HepG2 (cell line): Measurements from ENCODE around the gene ANO1. TPM values are rescaled to one million over a fixed set of nuclear protein-coding genes. Genes with fewer than 3 reads are reported as not detected.

Experiments used
- ATF4 ChIP-seq, 2 experiments: fragments of 450-650 bp in 1 of 2; sonication (generic) in 1 of 2; formaldehyde crosslinking; IDR thresholded peaks; 2 replicates each; pipeline versions ENCODE4 v1.5.0 to v1.8.0; 2020 to 2022; ENCODE audit warnings: mild to moderate bottlenecking in 1 of 2, missing genetic modification reagents in 1 of 2
- CEBPZ ChIP-seq: IDR thresholded peaks from 2 replicates; pipeline ENCODE4 v1.6.1; 2012; ENCODE audit warnings: low read length, improper control_type of control experiment
- EHMT2 ChIP-seq: fragments of 200-600 bp; sonication (generic); IDR thresholded peaks from 2 replicates; pipeline ENCODE4 v1.7.0; 2017; ENCODE audit warnings: antibody characterized with exemption, low read depth, low read length, borderline replicate concordance
- FOXA3 ChIP-seq: IDR thresholded peaks from 2 replicates; pipeline ENCODE4 v1.6.1; 2016; ENCODE audit warnings: missing genetic modification reagents, missing compliant biosample characterization
- GABPA ChIP-seq, 2 experiments: IDR thresholded peaks; 2 replicates each; pipeline ENCODE4 v1.6.1; 2011 to 2016; ENCODE audit warnings: low read depth in 2 of 2, low read length in 1 of 2, missing biosample characterization in 1 of 2, missing genetic modification characterization in 1 of 2
- MEIS1 ChIP-seq: sonication (generic); formaldehyde crosslinking; IDR thresholded peaks from 2 replicates; pipeline ENCODE4 v1.9.0; 2021; ENCODE audit warnings: mild to moderate bottlenecking, missing genetic modification reagents, moderate library complexity, borderline replicate concordance
- MZF1 ChIP-seq: sonication (generic); formaldehyde crosslinking; IDR thresholded peaks from 2 replicates; pipeline ENCODE4 v1.8.1; 2023; ENCODE audit warnings: mild to moderate bottlenecking, missing genetic modification reagents, borderline replicate concordance
- NR2F1 ChIP-seq, 2 experiments: fragments of 450-650 bp in 1 of 2; formaldehyde crosslinking in 1 of 2; IDR thresholded peaks; 2 replicates each; pipeline versions ENCODE4 v1.5.0 to v1.6.1; 2016 to 2020; ENCODE audit warnings: mild to moderate bottlenecking in 1 of 2, missing compliant biosample characterization in 1 of 2, missing genetic modification reagents in 1 of 2, moderate library complexity in 1 of 2
- PLSCR1 ChIP-seq: sonication (generic); formaldehyde crosslinking; IDR thresholded peaks from 2 replicates; pipeline ENCODE4 v1.5.0; 2020; ENCODE audit warnings: missing genetic modification reagents, mild to moderate bottlenecking, borderline replicate concordance
- SATB2 ChIP-seq: sonication (generic); formaldehyde crosslinking; IDR thresholded peaks from 2 replicates; pipeline ENCODE4 v1.5.0; 2020; ENCODE audit warnings: missing genetic modification reagents
- TERF1 ChIP-seq: sonication (generic); formaldehyde crosslinking; IDR thresholded peaks from 2 replicates; pipeline ENCODE4 v1.8.0; 2022; ENCODE audit warnings: mild to moderate bottlenecking, missing genetic modification reagents, moderate library complexity
- TFE3 ChIP-seq: IDR thresholded peaks from 2 replicates; pipeline ENCODE4 v1.6.1; 2016
- YEATS4 ChIP-seq: sonication (generic); formaldehyde crosslinking; IDR thresholded peaks from 2 replicates; pipeline ENCODE4 v1.4.0; 2020; ENCODE audit warnings: missing genetic modification reagents, borderline replicate concordance
- ZNF260 ChIP-seq: sonication (generic); formaldehyde crosslinking; IDR thresholded peaks from 2 replicates; pipeline ENCODE4 v1.4.0; 2020; ENCODE audit warnings: missing genetic modification reagents, low read depth, mild to moderate bottlenecking, borderline replicate concordance
- ZNF770 ChIP-seq: sonication (generic); formaldehyde crosslinking; IDR thresholded peaks from 2 replicates; pipeline ENCODE4 v1.5.0; 2020; ENCODE audit warnings: mild to moderate bottlenecking, missing genetic modification reagents
- ZNF792 ChIP-seq: IDR thresholded peaks from 2 replicates; pipeline ENCODE4 v1.6.1; 2016
- ZSCAN25 ChIP-seq: sonication (generic); formaldehyde crosslinking; IDR thresholded peaks from 2 replicates; pipeline ENCODE4 v1.8.0; 2022; ENCODE audit warnings: mild to moderate bottlenecking, missing genetic modification reagents
- polyA plus RNA-seq, 8 experiments: library from polyadenylated mRNA; depleted of rRNA in 3 of 8; stranded (reverse) in 7 of 8; unstranded in 1 of 8; fragments of >200 nt; fragmentation: Illumina TruSeq in 4 of 8; extraction: Trizol in 4 of 8; gene quantifications; 2 replicates each; pipeline versions ENCODE4 v1.2.1 to v1.2.3, GENCODE V29; 2011 to 2016; ENCODE audit warnings: low read depth in 4 of 8, missing spikeins in 1 of 8, mixed read lengths in 1 of 8; ENCODE audit not compliant: insufficient read depth in 1 of 8
- total RNA-seq, 5 experiments: library from RNA; depleted of rRNA; stranded (reverse); fragments of >200 nt; fragmentation: Illumina TruSeq; extraction: Trizol; gene quantifications; 2 replicates each; pipeline ENCODE4 v1.2.3, GENCODE V29; 2016; ENCODE audit warnings: low read depth in 1 of 5

ANO1 gene
- total and polyA plus RNA-seq, 2 of the 13 experiments (the other 11 are each of a cell fraction or from before 2014, with no cell fraction given): not detected

- 0 out of 2 replicates have a peak, but pooled peaks have one; percentile 29 for TF ChIP-seq TERF1 (CRISPR knock-in tag)
- TF ChIP-seq MZF1 (CRISPR knock-in tag): no peak
- TF ChIP-seq GABPA (IDR thresholded peaks at IDR 0.05; ENCODE audit: low read depth, low read length): no peak
- TF ChIP-seq GABPA (CRISPR knock-in tag; IDR thresholded peaks at IDR 0.05; ENCODE audit: low read depth): peak; percentile 78
- no peak for TF ChIP-seq ZNF770 (CRISPR knock-in tag)
- TF ChIP-seq CEBPZ: no peak
- TF ChIP-seq YEATS4: peak; percentile 89
- TF ChIP-seq TFE3 (CRISPR knock-in tag): peak; percentile 41; the same call in 1 of the 2 replicates
- TF ChIP-seq ATF4 (CRISPR knock-in tag; IDR thresholded peaks at IDR 0.05): no peak; a peak in 1 of 4 replicates
- peak; percentile 36; the same call in 1 of the 2 replicates for TF ChIP-seq FOXA3 (CRISPR knock-in tag)
- 0 out of 2 replicates have a peak, but pooled peaks have one; percentile 25 for TF ChIP-seq PLSCR1 (CRISPR knock-in tag)
- TF ChIP-seq ZSCAN25 (CRISPR knock-in tag): peak; percentile 49; the same call in 1 of the 2 replicates
- TF ChIP-seq NR2F1 (CRISPR knock-in tag; IDR thresholded peaks at IDR 0.05): no peak
- TF ChIP-seq MEIS1 (CRISPR knock-in tag): no peak
- 0 out of 2 replicates have a peak, but pooled peaks have one; percentile 27 for TF ChIP-seq SATB2 (CRISPR knock-in tag)
- no peak for TF ChIP-seq ZNF260 (CRISPR knock-in tag)
- TF ChIP-seq ZNF792 (CRISPR knock-in tag): peak; percentile 62; the same call in 1 of the 2 replicates
- TF ChIP-seq EHMT2: no peak
These were observed 125.0 kb downstream of the ANO1 start, which contains the start of gene FADD (continued) for GRCh38 chr11:70202920-70203750.
